Heart right ventricle (tissue), 16 donors: ENCODE results near the gene HOXA10. TPM values are rescaled to one million over a fixed set of nuclear protein-coding genes. Genes with fewer than 3 reads are reported as not detected.
A peak's percentile ranks its signal among the peaks of the same experiment; 100 is the strongest.

Experiments
- ATAC-seq, 8 donors: fragments of 200-7000 bp; cut with Tn5 transposase; one replicate each; pipeline ENCODE4 v1.9.1; 2020; ENCODE audit warnings: mild to moderate bottlenecking in 8 of 8, moderate library complexity in 8 of 8, moderate number of reproducible peaks in 1 of 8
- DNase-seq, 2 donors: peaks; one replicate each; pipeline ENCODE4 v3.0.0-alpha.2; 2020
- H3K27ac ChIP-seq, 10 donors: fragments of 200-600 bp; sonication (generic) in 2 of 10; one replicate each; pipeline versions ENCODE4 v1.5.0 to v1.8.0; 2020 to 2022; ENCODE audit warnings: mild to moderate bottlenecking in 3 of 10
- H3K27me3 ChIP-seq, 7 donors: fragments of 200-600 bp; one replicate each; pipeline ENCODE4 v1.8.0; 2021 to 2022; ENCODE audit warnings: mild to moderate bottlenecking in 2 of 7
- H3K36me3 ChIP-seq, 9 donors: fragments of 200-600 bp; sonication (generic) in 1 of 9; one replicate each; pipeline versions ENCODE4 v1.5.0 to v1.8.0; 2020 to 2022; ENCODE audit warnings: mild to moderate bottlenecking in 2 of 9
- H3K4me1 ChIP-seq, 9 donors: fragments of 200-600 bp; sonication (generic) in 1 of 9; one replicate each; pipeline versions ENCODE4 v1.5.0 to v1.8.0; 2020 to 2022; ENCODE audit warnings: mild to moderate bottlenecking in 4 of 9
- H3K4me3 ChIP-seq, 10 donors: fragments of 200-600 bp; sonication (generic) in 2 of 10; one replicate each; pipeline versions ENCODE4 v1.5.0 to v1.8.0; 2020 to 2022; ENCODE audit warnings: mild to moderate bottlenecking in 7 of 10, moderate library complexity in 2 of 10
- H3K9me3 ChIP-seq, 11 donors: fragments of 200-600 bp in 10 of 11; sonication (generic) in 2 of 11; one replicate each; pipeline versions ENCODE4 v1.5.0 to v1.8.0; 2013 to 2022; ENCODE audit warnings: mild to moderate bottlenecking in 2 of 11, control low read depth in 1 of 11, moderate library complexity in 1 of 11
- CTCF ChIP-seq, 9 donors: fragments of 200-600 bp; sonication (generic) in 2 of 9; IDR thresholded peaks; one replicate each; pipeline versions ENCODE4 v1.5.0 to v1.8.0; 2021 to 2022; ENCODE audit warnings: antibody characterized with exemption in 9 of 9, mild to moderate bottlenecking in 5 of 9, moderate library complexity in 1 of 9
- WGBS, 2 donors: extraction: QIAGEN DNeasy Blood & Tissue Kit; methylation state at CpG; one replicate each; pipeline ENCODE4 v1.1.7; 2013; ENCODE audit warnings: inconsistent platforms in 1 of 2; 5-methylcytosine and 5-hydroxymethylcytosine counted together
- intact Hi-C, 10 donors: fragments of 100-400 bp; cut with DNase I; formaldehyde crosslinking; loops; one replicate each; pipeline versions ENCODE4 v1.11.1 to v1.14.2; 2022
- polyA plus RNA-seq, 2 donors: library from polyadenylated mRNA; stranded (reverse); fragments of 200-250 nt; gene quantifications; one replicate each; pipeline ENCODE4 v1.2.3, GENCODE V29; 2013
- total RNA-seq, 10 donors: library from RNA; stranded (reverse); fragmentation: NEBNext Ultra II Directional in 3 of 10; extraction: Animal tissue kit (Norgen Biotek cat#: 25700) in 3 of 10; gene quantifications; one replicate each; pipeline versions ENCODE4 v1.2.1 to v1.2.4, GENCODE V29; 2021 to 2023
- donor health status: Arrhythmogenic right ventricular cardiomyopathy.
- donor health status: ischemic (EF 13 %, LVEDD 7.1; RV severe dilation, severe dysfunction).
- donor health status: healthy with polysubstance abuse.
- donor health status: DM: no; HTN: yes; CAD: no.
- donor health status: DM: no; HTN: no; CAD: no.
- donor health status: ischemic (EF 25% LVEDD 6.9; RV normal size, moderate dysfunction).
- donor health status: ischemic (EF 25% LVEDD 5.7; RV mildly dilated, moderate dysfunction).
- donor health status: healthy.
- donor health status: DM: yes; HTN: yes; CAD: no.
- donor health status: Ischemic cardiomyopathy.
- donor health status: ischemic (EF 35%, LVEDD 5.7; RV mildly dilated, moderate dysfunction).
- donor health status: nonischemic (EF 11% LVEDD 7.7; RV severe dilation, severe dysfunction).
- donor health status: DM: yes; HTN: yes; CAD: no.
- donor health status: PGD.
- donor health status: ischemic (EF 29% LVEDD 5.4; RV normal size, mild dysfunction).
- donor health status: nonischemic (EF 23%, LVEDD 6.1; RV moderate dilation, normal function).

HOXA10 gene
- total and polyA plus RNA-seq, 12 donors, result 0.03 to 0.19 TPM; not detected in 10

DNA sequence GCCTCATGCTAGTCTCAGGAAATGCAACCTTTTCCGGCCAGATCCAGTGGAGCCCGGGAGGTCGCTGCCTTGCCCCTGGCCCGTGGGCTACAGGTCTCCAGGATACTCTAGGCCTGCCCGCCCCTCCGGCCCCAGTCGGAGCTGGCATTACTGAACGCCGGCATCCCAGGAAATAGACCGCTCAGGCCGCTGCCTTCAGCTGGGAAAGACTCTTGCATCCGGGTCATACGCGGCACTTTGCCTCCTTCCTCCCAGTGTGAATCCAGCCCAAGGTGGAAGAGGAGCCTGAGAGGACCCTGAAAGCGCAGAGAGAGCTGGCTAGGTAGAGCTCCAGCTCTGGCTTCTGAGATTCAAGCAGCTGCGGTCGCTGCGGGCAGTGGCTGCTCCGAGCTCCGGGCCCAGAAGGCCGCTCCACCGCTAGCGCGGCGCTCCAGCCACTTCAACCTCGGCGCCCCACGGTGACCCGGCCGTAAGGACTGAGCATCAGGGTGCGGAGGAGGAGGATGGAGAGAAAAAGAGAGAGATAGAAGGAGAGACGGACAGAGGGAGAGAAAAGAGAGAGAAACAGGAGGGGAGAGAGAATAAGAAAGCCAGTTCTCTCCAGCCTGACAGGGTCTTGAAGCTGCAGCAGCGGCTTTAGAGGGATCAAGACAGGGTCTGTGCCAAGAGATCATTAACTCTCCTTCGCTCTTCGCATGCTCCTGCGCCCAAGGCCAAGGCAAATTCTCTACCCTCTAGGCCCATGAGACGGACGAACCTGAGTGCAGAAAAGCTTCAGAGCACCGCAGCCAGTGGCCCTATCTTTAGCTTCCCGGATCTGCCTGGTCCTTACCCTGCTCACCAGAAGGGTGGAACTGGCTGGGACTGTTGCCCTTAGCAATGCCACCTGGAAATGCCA is 1.8 kb upstream of the HOXA10 start:
- TF ChIP-seq CTCF (IDR thresholded peaks at IDR 0.05), result no peak
- peak in 1 of 8 donors; percentile 33 for ATAC-seq
- no peak for DNase-seq
- H3K27me3 ChIP-seq, result peaks cover 83 to 100% (median 100%) of the 10 kb centered on the region in 7 donors
- H3K9me3 ChIP-seq, result no peaks in the 10 kb centered on the region
- H3K4me3 ChIP-seq, result no peak overlapping the region
- peaks cover 0 to 3% (median 0%) of the 10 kb centered on the region in 9 donors for H3K36me3 ChIP-seq
- H3K27ac ChIP-seq, result no peak overlapping the region
- intact Hi-C loops, result no loop called here
- 30 to 34% methylated on average over 40 of the region's 40 CpGs for WGBS, 2 donors
- H3K4me1 ChIP-seq, result peaks cover 8 to 44% (median 29%) of the 10 kb centered on the region in 9 donors

- no peak for TF ChIP-seq CTCF (IDR thresholded peaks at IDR 0.05)
- WGBS, 2 donors, result 43 to 44% methylated on average over 12 of the region's 12 CpGs
- H3K27ac ChIP-seq, result no peak overlapping the region
- DNase-seq (no peak), ATAC-seq (no peak)
- peaks cover 0 to 3% (median 0%) of the 10 kb centered on the region in 9 donors for H3K36me3 ChIP-seq
- intact Hi-C loops, result no loop called here
- no peaks in the 10 kb centered on the region for H3K9me3 ChIP-seq
- H3K4me1 ChIP-seq, result peaks cover 8 to 47% (median 31%) of the 10 kb centered on the region in 9 donors
- peaks cover 78 to 100% (median 100%) of the 10 kb centered on the region in 7 donors for H3K27me3 ChIP-seq
- H3K4me3 ChIP-seq, result no peak overlapping the region
Measured at GRCh38 chr7:27174874-27175625, 930 bp upstream of the HOXA10 start.

GRCh38 chr7:27173511-27173955 is 587 bp downstream of the HOXA10 start:
- ATAC-seq (peak in 3 of 8 donors; percentile 37 to 49 (median 47)), DNase-seq (no peak)
- H3K9me3 ChIP-seq, result no peaks in the 10 kb centered on the region
- 1% methylated on average over 56 to 59 of the region's 59 CpGs for WGBS, 2 donors
- H3K4me3 ChIP-seq, result peak overlapping the region; percentile 20 to 53 (median 40)
- intact Hi-C loops, result no loop called here
- peaks cover 0 to 3% (median 0%) of the 10 kb centered on the region in 9 donors for H3K36me3 ChIP-seq
- no peak for TF ChIP-seq CTCF (IDR thresholded peaks at IDR 0.05)
- H3K27ac ChIP-seq, result peak overlapping the region in 1 of 10 donors; percentile 20
- H3K27me3 ChIP-seq, result peaks cover 79 to 100% (median 100%) of the 10 kb centered on the region in 7 donors
- H3K4me1 ChIP-seq, result peaks cover 8 to 51% (median 30%) of the 10 kb centered on the region in 9 donors
